Gastroesophageal sphincter (tissue), 3 donors: ENCODE data around the gene SMCHD1.

Experiments used
- POLR2A ChIP-seq, 2 donors: fragments of 450-650 bp; IDR thresholded peaks; one replicate each; pipeline ENCODE4 v1.6.1; 2017; ENCODE audit warnings: antibody characterized with exemption in 2 of 2, mild to moderate bottlenecking in 2 of 2, moderate library complexity in 1 of 2
- TF ChIP-seq, protein P1 (sequence below), 4 experiments: fragments of 200-600 bp in 2 of 4; fragments of 450-650 bp in 2 of 4; sonication (generic) in 1 of 4; IDR thresholded peaks; one replicate each; pipeline ENCODE4 v1.5.1; 2017 to 2019; ENCODE audit warnings: antibody characterized with exemption in 4 of 4, mild to moderate bottlenecking in 2 of 4, moderate library complexity in 2 of 4

DNA sequence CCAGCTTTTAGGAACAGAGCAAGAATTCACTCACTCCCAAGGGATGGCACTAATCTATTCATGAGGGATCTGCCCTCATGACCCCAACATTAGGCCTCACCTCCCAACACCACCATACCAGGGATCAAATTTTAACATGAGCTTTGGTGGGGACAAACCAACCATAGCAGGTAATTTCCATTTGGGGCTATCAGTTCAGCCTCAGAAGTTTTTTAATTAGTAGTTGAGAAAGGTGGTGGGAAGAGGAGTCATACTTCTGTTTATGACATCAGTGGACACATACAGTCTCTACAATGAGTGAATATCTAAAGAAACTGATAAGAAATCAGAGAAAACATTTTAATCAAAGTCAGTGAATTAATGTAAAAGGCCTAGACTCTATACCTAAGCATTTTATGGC lies 131.7 kb downstream of the SMCHD1 start:
- TF ChIP-seq, protein P1, sequence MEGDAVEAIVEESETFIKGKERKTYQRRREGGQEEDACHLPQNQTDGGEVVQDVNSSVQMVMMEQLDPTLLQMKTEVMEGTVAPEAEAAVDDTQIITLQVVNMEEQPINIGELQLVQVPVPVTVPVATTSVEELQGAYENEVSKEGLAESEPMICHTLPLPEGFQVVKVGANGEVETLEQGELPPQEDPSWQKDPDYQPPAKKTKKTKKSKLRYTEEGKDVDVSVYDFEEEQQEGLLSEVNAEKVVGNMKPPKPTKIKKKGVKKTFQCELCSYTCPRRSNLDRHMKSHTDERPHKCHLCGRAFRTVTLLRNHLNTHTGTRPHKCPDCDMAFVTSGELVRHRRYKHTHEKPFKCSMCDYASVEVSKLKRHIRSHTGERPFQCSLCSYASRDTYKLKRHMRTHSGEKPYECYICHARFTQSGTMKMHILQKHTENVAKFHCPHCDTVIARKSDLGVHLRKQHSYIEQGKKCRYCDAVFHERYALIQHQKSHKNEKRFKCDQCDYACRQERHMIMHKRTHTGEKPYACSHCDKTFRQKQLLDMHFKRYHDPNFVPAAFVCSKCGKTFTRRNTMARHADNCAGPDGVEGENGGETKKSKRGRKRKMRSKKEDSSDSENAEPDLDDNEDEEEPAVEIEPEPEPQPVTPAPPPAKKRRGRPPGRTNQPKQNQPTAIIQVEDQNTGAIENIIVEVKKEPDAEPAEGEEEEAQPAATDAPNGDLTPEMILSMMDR (IDR thresholded peaks at IDR 0.05) = no peak
- no peak for TF ChIP-seq POLR2A (IDR thresholded peaks at IDR 0.05)
